Measurements from ENCODE around the gene MXRA7.

MXRA7 gene, protein sequence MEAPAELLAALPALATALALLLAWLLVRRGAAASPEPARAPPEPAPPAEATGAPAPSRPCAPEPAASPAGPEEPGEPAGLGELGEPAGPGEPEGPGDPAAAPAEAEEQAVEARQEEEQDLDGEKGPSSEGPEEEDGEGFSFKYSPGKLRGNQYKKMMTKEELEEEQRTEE

DNA sequence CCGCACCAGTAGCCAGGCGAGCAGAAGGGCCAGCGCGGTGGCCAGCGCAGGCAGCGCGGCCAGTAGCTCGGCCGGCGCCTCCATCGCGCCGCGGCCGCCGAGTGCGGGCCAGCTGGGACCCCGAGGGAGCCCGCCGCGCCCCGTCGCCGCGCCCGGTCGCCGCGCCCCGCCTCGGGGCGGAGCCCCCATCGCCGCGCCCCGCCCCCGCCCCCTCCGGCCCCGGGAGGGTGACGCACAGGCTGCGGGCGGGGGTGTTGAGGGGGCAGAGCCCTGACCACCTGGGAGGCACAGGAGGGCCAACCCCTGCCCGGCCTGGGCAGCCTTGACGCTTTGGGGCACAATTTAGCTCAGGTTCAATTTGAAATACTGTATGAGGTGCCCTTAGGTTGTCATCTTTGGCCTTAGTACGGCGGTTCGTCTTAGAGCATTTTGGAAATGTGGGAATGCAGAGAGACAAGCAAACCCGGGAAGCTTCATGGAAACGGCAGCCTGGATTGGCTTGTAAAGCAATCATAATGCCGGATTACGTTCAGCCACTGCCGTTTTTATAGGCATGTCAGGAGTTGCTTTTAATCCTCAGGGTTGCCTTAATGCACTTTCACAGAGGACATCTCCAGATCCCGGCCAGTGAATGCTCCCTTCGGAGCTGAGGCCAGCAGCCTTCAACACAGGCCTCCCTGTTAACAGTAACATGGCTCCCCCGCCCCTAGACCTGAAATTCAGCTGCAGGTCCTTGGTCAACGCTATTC is at the start of gene MXRA7:
Gene MXRA7, minus strand, starts transcription at position 103 of the 749 bp plus-strand sequence. Its CDS starts 19 bp downstream, at position 84.
- in situ Hi-C loops (cut with HindIII; ENCODE audit: low sequenced_read_pairs) = loop anchor here (10.0 kb wide), 2 partner anchors 66 to 136 kb away; partner anchors contain the start of gene ST6GALNAC1

GRCh38 chr17:76758570-76758969 is 47.8 kb upstream of the MXRA7 start:
- in situ Hi-C loops (cut with HindIII; ENCODE audit: low sequenced_read_pairs) = no loop called here

DNA sequence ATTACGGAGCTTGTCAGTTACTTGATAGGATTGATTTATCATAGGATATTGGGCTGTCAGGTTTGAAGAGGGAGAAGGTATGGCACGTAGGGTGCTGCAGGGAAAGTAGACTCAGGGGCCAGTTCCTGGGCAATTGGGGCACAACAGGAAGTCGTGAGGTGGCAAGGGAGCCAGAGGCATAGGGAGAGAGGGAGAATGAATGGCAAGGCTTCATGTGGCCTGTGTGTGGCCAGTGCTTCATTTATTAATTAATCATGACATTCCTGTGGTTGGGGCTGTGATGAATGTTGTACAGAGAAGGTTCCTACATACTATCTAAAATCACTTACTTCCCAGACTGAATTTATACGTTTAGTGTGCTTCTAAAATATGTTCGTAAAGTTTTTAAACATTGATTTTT is 46.5 kb upstream of the MXRA7 start:
- in situ Hi-C loops (cut with HindIII; ENCODE audit: low sequenced_read_pairs) = no loop called here

DNA sequence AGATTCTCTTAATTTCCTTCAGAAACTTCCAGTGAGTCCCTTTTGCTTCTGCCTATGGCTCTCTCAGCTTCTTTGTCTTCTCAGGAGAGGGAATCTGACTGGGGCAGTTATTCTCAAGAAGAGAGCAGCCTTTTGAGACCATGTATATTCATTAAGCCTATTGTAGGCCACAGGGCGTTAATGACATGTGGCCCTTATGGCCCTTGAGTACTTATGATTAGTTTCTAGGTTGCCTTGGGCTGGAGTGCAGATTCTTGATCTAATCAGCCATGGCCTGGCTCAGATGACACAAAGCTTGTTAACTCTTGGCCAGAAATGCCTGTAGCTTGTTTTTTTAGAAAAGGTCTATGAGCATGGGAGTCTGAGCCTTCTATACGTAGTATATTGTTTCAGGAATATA is 44.5 kb upstream of the MXRA7 start:
- in situ Hi-C loops (cut with HindIII; ENCODE audit: low sequenced_read_pairs) = no loop called here

DNA sequence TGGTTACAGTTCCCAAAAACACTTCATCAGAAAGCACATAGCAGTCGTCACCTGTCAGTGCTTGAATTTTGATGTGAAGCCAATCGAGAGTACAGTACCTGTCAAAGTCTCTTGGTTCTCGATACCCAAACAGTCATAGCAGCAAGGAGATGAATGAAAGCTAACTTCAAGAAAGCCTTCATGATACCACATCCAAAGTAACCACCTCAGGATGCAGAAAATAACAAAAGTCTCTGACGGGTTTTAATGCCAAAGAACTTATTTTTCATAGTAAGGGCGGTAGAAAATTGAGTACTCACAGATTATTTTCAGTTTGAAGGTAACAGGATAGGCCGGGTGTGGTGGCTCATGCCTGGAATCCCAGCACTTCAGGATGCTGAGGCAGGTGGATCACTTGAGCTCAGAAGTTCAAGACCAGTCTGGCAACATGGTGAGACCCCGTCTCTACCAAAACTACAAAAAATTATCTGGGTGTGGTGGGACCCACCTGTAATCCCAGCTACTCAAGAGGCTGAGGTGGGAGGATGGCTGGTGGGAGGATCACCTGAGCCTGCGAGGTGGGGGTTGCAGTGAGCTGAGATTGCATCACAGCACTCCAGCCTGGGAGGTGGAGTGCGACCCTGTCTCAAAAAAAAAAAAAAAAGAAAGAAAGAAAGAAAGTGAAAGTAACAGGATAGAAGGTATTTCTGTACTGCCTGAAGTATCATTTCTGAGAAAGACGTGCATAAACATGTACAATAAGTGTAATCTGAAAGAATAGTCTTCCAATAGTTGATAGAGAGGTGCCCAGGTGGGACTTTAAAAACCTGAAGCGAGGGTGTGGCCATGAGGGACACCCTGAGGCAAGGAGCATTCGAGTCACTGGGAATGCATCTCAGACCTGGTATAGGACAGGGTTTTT is 42.5 kb upstream of the MXRA7 start:
- in situ Hi-C loops (cut with HindIII; ENCODE audit: low sequenced_read_pairs) = no loop called here

GRCh38 chr17:76752006-76752405 is 41.2 kb upstream of the MXRA7 start:
- in situ Hi-C loops (cut with HindIII; ENCODE audit: low sequenced_read_pairs) = no loop called here

DNA sequence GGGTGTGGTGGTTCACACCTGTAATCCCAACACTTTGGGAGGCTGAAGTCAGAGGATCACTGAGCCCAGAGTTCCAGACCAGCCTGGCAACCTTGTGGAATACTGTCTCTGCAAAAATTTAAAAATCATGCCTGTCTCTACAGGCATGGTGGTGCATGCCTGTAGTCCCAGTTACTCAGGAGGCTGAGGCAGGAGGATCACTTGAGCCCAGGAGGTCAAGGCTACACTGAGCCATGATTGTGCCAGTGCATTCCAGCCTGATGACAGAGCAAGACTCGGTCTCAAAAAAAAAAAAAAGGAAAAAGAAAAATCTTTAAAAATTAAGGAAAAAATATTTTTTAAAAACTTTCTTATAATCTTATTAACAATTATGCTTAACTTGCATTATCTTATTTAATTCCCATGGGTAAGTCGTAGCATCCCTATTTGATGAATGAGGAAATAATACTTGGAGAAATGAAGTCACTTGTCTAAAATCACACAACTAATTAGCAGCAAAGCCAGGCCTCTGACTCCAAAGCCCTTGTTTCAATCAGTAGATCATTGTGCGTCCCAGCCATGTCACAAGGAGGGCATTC is 40.7 kb upstream of the MXRA7 start:
- in situ Hi-C loops (cut with HindIII; ENCODE audit: low sequenced_read_pairs) = no loop called here

GRCh38 chr17:76748657-76749056 is 37.9 kb upstream of the MXRA7 start:
- in situ Hi-C loops (cut with HindIII; ENCODE audit: low sequenced_read_pairs) = loop anchor here (10.0 to 25.0 kb wide), 2 partner anchors 286 to 414 kb away; no protein-coding TSS in a partner anchor

- in situ Hi-C loops (cut with HindIII; ENCODE audit: low sequenced_read_pairs) = loop anchor here (10.0 to 25.0 kb wide), 2 partner anchors 287 to 414 kb away; no protein-coding TSS in a partner anchor
These were observed 37.1 kb upstream of the MXRA7 start for GRCh38 chr17:76747716-76748363.

- in situ Hi-C loops (cut with HindIII; ENCODE audit: low sequenced_read_pairs) = loop anchor here (10.0 to 25.0 kb wide), 2 partner anchors 289 to 417 kb away; no protein-coding TSS in a partner anchor
These were observed 35.0 kb upstream of the MXRA7 start for GRCh38 chr17:76745785-76746184.

DNA sequence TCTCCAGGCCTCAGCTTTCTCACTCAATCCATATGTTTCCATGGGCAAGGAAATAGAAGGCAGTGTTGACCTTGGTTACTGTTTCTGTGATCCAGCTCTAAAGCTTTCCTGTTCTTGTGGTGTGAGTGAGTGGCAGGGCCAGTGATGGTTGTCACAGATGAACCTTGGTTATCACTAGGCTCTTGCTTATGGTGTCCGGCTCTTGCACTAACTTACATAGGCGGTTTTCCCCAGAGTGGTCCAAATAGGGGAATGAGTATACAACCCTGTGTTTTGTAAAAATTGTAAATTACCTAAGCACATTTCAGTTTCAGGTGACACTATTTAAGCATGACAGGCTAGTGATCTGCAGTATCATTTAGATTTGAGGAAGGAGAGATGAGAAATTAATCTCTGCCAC is 34.0 kb upstream of the MXRA7 start:
- in situ Hi-C loops (cut with HindIII; ENCODE audit: low sequenced_read_pairs) = loop anchor here (10.0 to 25.0 kb wide), 2 partner anchors 290 to 418 kb away; no protein-coding TSS in a partner anchor

- in situ Hi-C loops (cut with HindIII; ENCODE audit: low sequenced_read_pairs) = loop anchor here (10.0 to 25.0 kb wide), 2 partner anchors 292 to 419 kb away; no protein-coding TSS in a partner anchor
These were observed 32.2 kb upstream of the MXRA7 start for GRCh38 chr17:76742958-76743357.

- in situ Hi-C loops (cut with HindIII; ENCODE audit: low sequenced_read_pairs) = loop anchor here (10.0 to 25.0 kb wide), 2 partner anchors 294 to 422 kb away; no protein-coding TSS in a partner anchor
These were observed 29.8 kb upstream of the MXRA7 start for GRCh38 chr17:76740329-76741118.

DNA sequence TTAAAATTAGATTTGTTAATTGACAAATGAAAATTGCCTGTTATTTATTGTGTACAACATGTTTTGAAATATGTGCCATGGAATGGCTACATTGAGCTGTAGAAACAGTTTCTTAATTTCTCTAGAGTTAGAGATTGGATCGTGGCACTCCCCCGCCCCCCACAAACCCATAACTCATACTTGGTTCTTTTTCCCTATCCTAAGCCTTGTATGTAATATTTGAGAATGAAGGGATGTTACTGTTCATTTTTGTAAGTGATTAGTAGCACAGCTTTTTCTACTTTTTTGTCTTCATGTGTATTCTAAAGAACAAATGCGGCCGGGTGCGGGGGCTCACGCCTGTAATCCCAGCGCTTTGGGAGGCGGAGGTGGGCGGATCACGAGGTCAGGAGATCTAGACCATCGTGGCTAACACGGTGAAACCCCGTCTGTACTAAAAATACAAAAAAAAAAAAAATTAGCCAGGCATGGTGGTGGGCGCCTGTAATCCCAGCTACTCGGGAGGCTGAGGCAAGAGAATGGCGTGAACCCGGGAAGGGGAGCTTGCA is 28.9 kb upstream of the MXRA7 start:
- in situ Hi-C loops (cut with HindIII; ENCODE audit: low sequenced_read_pairs) = loop anchor here (10.0 to 25.0 kb wide), 2 partner anchors 295 to 423 kb away; no protein-coding TSS in a partner anchor

DNA sequence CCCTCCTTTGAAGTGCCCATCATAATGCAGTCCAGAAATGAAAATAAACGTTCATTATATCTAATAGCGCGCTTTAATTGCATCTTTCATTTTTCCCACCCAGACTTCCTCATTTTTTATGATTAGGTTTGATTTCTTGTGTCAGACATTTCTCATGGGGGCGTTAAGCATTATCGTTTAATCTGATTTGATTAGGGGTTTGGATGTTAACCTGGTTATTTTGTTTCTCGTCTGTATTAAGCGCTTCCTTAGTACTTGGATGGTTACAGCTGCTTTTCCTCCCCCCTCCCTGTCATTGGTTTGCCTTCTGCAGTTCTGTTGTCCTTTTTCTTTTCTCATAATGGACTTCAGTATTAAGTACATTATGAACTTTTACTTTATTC is 27.7 kb upstream of the MXRA7 start:
- in situ Hi-C loops (cut with HindIII; ENCODE audit: low sequenced_read_pairs) = loop anchor here (25.0 kb wide), 1 partner anchor 424 kb away; no protein-coding TSS in a partner anchor

DNA sequence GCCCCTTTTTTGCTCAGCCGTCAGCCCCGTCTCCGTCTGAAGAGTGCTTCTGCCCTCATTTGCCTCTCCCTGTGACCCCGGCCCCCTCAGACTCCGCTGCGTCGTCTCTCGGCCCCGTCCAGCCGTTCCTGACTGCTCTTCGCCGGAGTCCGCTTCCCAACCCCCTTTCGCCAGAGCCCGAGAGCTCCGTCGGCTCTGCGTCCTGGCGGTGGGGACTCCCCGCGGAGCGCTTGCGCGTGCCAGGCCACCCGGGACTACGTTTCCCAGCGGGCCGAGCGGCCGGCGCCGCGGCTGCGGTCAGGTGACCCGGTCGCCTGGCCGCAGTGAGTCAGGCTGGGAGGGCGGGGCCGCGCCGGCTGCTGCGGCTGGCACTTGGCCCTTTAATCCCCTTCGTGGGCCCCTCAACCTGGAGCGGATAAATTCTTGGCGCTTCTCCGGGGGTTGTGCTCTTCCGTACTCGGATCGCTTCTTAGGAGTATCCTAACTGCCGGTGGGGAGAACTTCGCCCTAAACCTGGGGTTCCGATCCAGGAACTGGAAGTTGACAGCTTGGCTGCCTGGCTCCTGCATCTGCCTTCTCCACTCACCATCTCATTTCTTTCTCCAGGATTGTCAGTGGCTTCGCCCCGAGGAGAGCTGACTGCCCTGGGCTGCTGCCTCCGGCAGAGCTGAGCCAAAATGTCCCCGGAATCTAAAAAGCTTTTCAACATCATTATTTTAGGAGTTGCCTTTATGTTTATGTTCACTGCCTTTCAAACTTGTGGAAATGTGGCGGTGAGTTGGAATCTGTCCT is 27.1 kb upstream of the MXRA7 start, which contains the start of gene MFSD11:
Gene MFSD11, plus strand, starts transcription at position 444 of the 792 bp plus-strand sequence. Its CDS starts 234 bp downstream, at position 678.
- in situ Hi-C loops (cut with HindIII; ENCODE audit: low sequenced_read_pairs) = loop anchor here (25.0 kb wide), 1 partner anchor 424 kb away; no protein-coding TSS in a partner anchor

- in situ Hi-C loops (cut with HindIII; ENCODE audit: low sequenced_read_pairs) = loop anchor here (25.0 kb wide), 1 partner anchor 425 kb away; no protein-coding TSS in a partner anchor
These were observed 26.4 kb upstream of the MXRA7 start, which contains the start of gene SRSF2 for GRCh38 chr17:76737082-76737675. TSS of gene SRSF2 (minus strand) at chr17:76737331. CDS start at chr17:76737160, 171 bp downstream.

Measured in endothelial cell of hepatic sinusoid (primary cell).